Fibroblast of skin of abdomen (primary cell): ENCODE measurements around the gene ZNF184.

Experiments used
- DNase-seq: peaks from one replicate; pipeline ENCODE4 v3.0.0-alpha.2; 2013

ZNF184 gene

GRCh38 chr6:27422651-27423332 is 50.1 kb downstream of the ZNF184 start:
- DNase-seq, result no peak

DNA sequence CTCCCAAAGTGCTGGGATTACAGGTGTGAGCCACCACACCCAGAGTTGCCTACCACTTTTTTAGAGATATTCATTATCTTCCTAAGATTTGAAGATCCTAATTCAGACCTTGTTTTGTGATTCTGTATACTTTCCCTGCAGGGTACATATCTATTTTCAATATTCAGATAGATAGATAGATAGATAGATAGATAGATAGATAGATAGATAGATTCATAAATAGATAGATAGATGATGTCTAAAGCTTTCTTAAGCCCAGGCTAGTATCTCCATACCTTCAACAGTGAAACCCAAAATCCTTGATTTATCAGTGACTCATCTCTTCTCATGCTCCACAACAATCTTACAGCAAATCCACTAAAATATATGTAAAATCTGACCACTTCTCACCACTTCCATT is 53.5 kb downstream of the ZNF184 start:
- DNase-seq, result no peak

GRCh38 chr6:27415898-27416297 is 57.0 kb downstream of the ZNF184 start:
- DNase-seq, result no peak

- no peak for DNase-seq
These were observed 57.9 kb downstream of the ZNF184 start for GRCh38 chr6:27414996-27415395.

DNA sequence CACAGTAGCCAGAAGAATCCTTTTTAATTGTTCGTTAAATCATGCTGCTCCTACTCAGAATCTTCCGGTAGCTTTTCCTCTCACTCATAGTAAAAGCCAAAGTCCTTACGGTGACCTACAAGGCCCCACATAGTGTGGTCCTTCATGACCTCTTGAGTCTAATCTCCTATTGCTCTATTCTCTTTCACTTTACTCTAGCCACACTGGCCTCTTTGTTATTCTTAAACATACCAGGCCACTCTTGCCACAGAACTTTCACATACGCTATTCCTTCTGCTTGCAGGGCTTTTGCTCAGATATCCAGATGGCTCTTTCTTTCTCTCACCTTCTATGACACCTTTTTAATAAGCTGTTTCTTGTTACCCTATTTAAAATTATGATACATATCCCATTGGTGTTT is 58.6 kb downstream of the ZNF184 start:
- DNase-seq, result no peak

DNA sequence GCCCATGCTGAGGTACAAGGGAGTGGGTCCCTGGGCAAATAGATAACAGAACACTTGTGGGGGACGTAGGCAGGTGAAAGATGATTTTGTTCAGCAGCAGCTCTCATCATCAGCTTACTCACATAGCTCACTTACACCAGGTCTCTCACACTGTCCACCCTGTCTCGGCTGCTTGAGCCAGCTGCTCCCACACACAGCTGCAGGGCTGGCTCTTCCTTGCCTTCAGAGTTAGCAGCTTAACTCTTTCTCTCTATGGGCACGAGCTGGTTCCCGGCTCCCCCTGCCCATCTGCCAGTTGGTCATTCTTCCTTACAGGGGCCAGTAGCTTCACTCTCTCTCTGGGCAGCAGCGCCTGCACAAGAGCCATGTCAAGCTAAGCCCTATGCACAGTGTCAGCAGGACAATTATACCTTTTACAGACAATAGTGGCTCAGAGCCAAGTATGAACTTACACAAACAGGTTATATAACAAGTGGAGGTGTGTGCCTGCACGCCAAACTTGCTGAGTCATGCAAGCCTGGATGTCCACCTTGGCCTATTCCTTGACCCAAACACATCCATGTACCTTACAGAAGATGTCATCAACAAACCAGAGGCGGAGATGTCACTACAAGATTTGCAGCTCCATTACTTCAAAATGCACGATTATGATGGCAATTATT is 65.6 kb downstream of the ZNF184 start:
- no peak for DNase-seq

- DNase-seq, result no peak
These were observed 66.8 kb downstream of the ZNF184 start for GRCh38 chr6:27406085-27406484.

DNA sequence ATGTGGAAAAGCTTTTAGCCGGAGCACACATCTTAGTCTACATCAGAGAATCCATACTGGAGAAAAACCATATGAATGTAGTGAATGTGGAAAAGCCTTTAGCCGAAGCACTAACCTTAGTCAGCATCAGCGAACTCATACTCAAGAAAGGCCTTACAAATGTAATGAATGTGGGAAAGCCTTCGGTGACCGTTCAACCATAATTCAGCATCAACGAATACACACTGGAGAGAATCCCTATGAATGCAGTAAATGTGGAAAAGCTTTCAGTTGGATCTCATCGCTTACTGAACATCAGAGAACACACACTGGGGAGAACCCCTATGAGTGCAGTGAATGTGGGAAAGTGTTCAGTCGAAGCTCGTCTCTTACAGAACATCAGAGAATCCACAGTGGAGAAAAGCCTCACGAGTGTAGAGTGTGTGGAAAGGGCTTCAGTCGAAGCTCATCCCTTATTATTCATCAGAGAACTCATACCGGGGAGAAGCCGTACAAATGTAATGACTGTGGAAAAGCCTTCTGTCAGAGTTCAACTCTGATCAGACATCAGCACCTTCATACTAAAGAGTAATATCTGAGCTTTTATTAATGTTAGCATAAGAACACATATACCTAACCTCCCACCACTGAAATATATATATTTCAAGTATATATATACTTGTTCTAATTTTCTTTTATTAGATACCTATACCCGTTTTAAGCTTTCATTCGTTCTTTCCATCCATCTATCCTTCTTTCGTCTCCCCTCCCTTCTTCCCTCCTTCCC is 71.8 kb downstream of the ZNF184 start:
- DNase-seq, result no peak
